H1 (cell line): ENCODE data around the gene TADA2B. TPM values are rescaled to one million over a fixed set of nuclear protein-coding genes. Genes with fewer than 3 reads are reported as not detected.

Experiments
- CTCF ChIA-PET: fragments of 300-600 bp; sonication (Branson Sonifier 250); formaldehyde crosslinking; loops from one replicate; lab custom pipeline; 2021; ENCODE audit not compliant: partially characterized antibody; lab: Charles Lee
- POLR2A ChIA-PET: fragments of 300-600 bp; sonication (Branson Sonifier 250); formaldehyde crosslinking; loops from one replicate; lab custom pipeline; 2021; ENCODE audit warnings: inconsistent platforms; ENCODE audit not compliant: partially characterized antibody; lab: Charles Lee
- DNase-seq, 2 experiments: peaks; one replicate each; pipeline versions ENCODE4 v3.0.0 to v3.0.0-alpha.2; 2010 to 2022; ENCODE audit warnings: low spot score in 2 of 2, low read depth in 1 of 2, mixed read lengths in 1 of 2
- FAIRE-seq: peaks from 2 replicates; lab custom pipeline; 2011; peaks lifted over from hg19 to GRCh38; lab: Jason Lieb, UNC
- H2AFZ ChIP-seq: 2 replicates; pipeline ENCODE4 v1.8.1; 2012; ENCODE audit warnings: low read length, inconsistent platforms
- H2AK5ac ChIP-seq: 2 replicates; pipeline ENCODE4 v1.6.1; 2013; ENCODE audit warnings: low read depth, low read length
- H2BK120ac ChIP-seq: replicated peaks from 2 replicates; pipeline ENCODE3; 2013; ENCODE audit warnings: low read depth, low read length, inconsistent platforms
- H2BK12ac ChIP-seq: 2 replicates; pipeline ENCODE4 v1.6.1; 2013; ENCODE audit warnings: low read depth, low read length
- H2BK15ac ChIP-seq: 2 replicates; pipeline ENCODE4 v1.6.1; 2013; ENCODE audit warnings: low read length
- H2BK20ac ChIP-seq: 2 replicates; pipeline ENCODE4 v1.6.1; 2013; ENCODE audit warnings: low read length
- H2BK5ac ChIP-seq: 2 replicates; pipeline ENCODE4 v1.6.1; 2013; ENCODE audit warnings: low read depth, low read length
- H3K14ac ChIP-seq: 2 replicates; pipeline ENCODE4 v1.6.1; 2013; ENCODE audit warnings: inconsistent platforms; ENCODE audit not compliant: insufficient read length
- H3K18ac ChIP-seq: 2 replicates; pipeline ENCODE4 v1.6.1; 2013; ENCODE audit warnings: low read length; ENCODE audit errors: extremely low read depth
- H3K23ac ChIP-seq: 2 replicates; pipeline ENCODE4 v1.6.1; 2013; ENCODE audit warnings: inconsistent platforms; ENCODE audit not compliant: insufficient read length
- H3K23me2 ChIP-seq: 2 replicates; pipeline ENCODE4 v1.6.1; 2013; ENCODE audit warnings: low read depth, low read length
- H3K27ac ChIP-seq: 2 replicates; pipeline ENCODE4 v1.6.1; 2011; ENCODE audit warnings: low read depth, low read length, inconsistent platforms
- H3K27me3 ChIP-seq, 4 experiments: replicated peaks in 1 of 4; 1 replicate in 1 of 4; 2 replicates in 3 of 4; pipeline versions ENCODE4 v1.6.1 to v1.8.1; 2011 to 2013; ENCODE audit warnings: low read length in 3 of 4, mild to moderate bottlenecking in 3 of 4, inconsistent platforms in 2 of 4, mixed read lengths in 2 of 4, moderate library complexity in 1 of 4; ENCODE audit not compliant: control insufficient read depth in 3 of 4, insufficient read depth in 3 of 4; ENCODE audit errors: extremely low read depth in 1 of 4
- H3K36me3 ChIP-seq, 4 experiments: 2 replicates each; pipeline versions ENCODE4 v1.6.1 to v1.8.1; 2011 to 2013; ENCODE audit warnings: mild to moderate bottlenecking in 4 of 4, low read length in 3 of 4, moderate library complexity in 2 of 4, control low read depth in 1 of 4, inconsistent platforms in 1 of 4; ENCODE audit not compliant: insufficient read depth in 4 of 4, control insufficient read depth in 2 of 4
- H3K4ac ChIP-seq: replicated peaks from 2 replicates; pipeline ENCODE3; 2013; ENCODE audit warnings: low read length, low read depth, mixed read lengths, inconsistent platforms; ENCODE audit not compliant: insufficient read length
- H3K4me1 ChIP-seq, 4 experiments: replicated peaks in 1 of 4; 1 replicate in 1 of 4; 2 replicates in 3 of 4; pipeline versions ENCODE4 v1.6.1 to v1.8.1; 2011 to 2013; ENCODE audit warnings: low read length in 3 of 4, inconsistent platforms in 2 of 4, mixed read lengths in 1 of 4; ENCODE audit not compliant: insufficient read depth in 4 of 4, control insufficient read depth in 3 of 4
- H3K4me2 ChIP-seq, 2 experiments: 2 replicates each; pipeline versions ENCODE4 v1.6.1 to v1.8.1; 2011 to 2013; ENCODE audit warnings: low read depth in 2 of 2, low read length in 2 of 2, control low read depth in 1 of 2, inconsistent platforms in 1 of 2, mild to moderate bottlenecking in 1 of 2; ENCODE audit not compliant: insufficient read depth in 1 of 2
- H3K4me3 ChIP-seq, 4 experiments: fragments of 200-600, 300-600 bp in 1 of 4; sonication (generic), shearing (Covaris generic), sonication (Bioruptor Twin) in 1 of 4; 2 replicates each; pipeline versions ENCODE4 v1.5.1 to v1.8.1; 2011 to 2016; ENCODE audit warnings: low read length in 4 of 4, low read depth in 3 of 4, control low read depth in 2 of 4, inconsistent platforms in 2 of 4, mild to moderate bottlenecking in 2 of 4, mixed read lengths in 1 of 4, moderate library complexity in 1 of 4; ENCODE audit not compliant: insufficient read depth in 2 of 4; ENCODE audit errors: extremely low read depth in 1 of 4
- H3K56ac ChIP-seq: replicated peaks from 2 replicates; pipeline ENCODE3; 2013; ENCODE audit warnings: low read depth, mild to moderate bottlenecking, mixed read lengths, low read length, inconsistent platforms; ENCODE audit not compliant: insufficient read length
- H3K79me1 ChIP-seq: 2 replicates; pipeline ENCODE4 v1.6.1; 2013; ENCODE audit warnings: low read depth, low read length, control low read depth
- H3K79me2 ChIP-seq, 2 experiments: 2 replicates each; pipeline versions ENCODE4 v1.6.1 to v1.8.1; 2012 to 2013; ENCODE audit warnings: low read length in 2 of 2, mild to moderate bottlenecking in 2 of 2, inconsistent platforms in 1 of 2; ENCODE audit not compliant: insufficient read depth in 2 of 2, control insufficient read depth in 1 of 2
- H3K9ac ChIP-seq, 4 experiments: replicated peaks in 1 of 4; 1 replicate in 1 of 4; 2 replicates in 3 of 4; pipeline versions ENCODE4 v1.6.1 to v1.8.1; 2011 to 2013; ENCODE audit warnings: low read depth in 3 of 4, low read length in 3 of 4, control low read depth in 2 of 4, mild to moderate bottlenecking in 2 of 4, moderate library complexity in 2 of 4, inconsistent platforms in 1 of 4; ENCODE audit errors: extremely low read depth in 1 of 4
- H3K9me3 ChIP-seq, 2 experiments: 2 replicates each; pipeline versions ENCODE4 v1.6.1 to v1.8.1; 2012 to 2013; ENCODE audit warnings: mild to moderate bottlenecking in 2 of 2, moderate library complexity in 2 of 2, control low read depth in 1 of 2, inconsistent platforms in 1 of 2, low read depth in 1 of 2, low read length in 1 of 2, mixed read lengths in 1 of 2; ENCODE audit not compliant: insufficient read depth in 2 of 2
- H4K20me1 ChIP-seq, 2 experiments: replicated peaks in 1 of 2; 2 replicates each; pipeline versions ENCODE3 to v1.8.1; 2011 to 2013; ENCODE audit warnings: inconsistent platforms in 2 of 2, low read length in 2 of 2, mild to moderate bottlenecking in 1 of 2; ENCODE audit not compliant: insufficient read depth in 2 of 2, control insufficient read depth in 1 of 2
- H4K5ac ChIP-seq: 2 replicates; pipeline ENCODE4 v1.6.1; 2013; ENCODE audit warnings: low read length, low read depth, mixed read lengths, inconsistent platforms; ENCODE audit not compliant: insufficient read length
- H4K8ac ChIP-seq: 2 replicates; pipeline ENCODE4 v1.8.0; 2013; ENCODE audit warnings: mild to moderate bottlenecking, moderate library complexity, low read length, inconsistent platforms; ENCODE audit not compliant: insufficient read depth; ENCODE audit errors: extremely low read depth
- H4K91ac ChIP-seq: replicated peaks from 2 replicates; pipeline ENCODE3; 2013; ENCODE audit warnings: low read length, mixed read lengths, inconsistent platforms; ENCODE audit not compliant: insufficient read length
- HDAC2 ChIP-seq, 2 experiments: fragments of 300-600 bp in 1 of 2; sonication (generic) in 1 of 2; IDR thresholded peaks; 2 replicates each; pipeline ENCODE4 v1.6.1; 2011 to 2012; ENCODE audit warnings: low read depth in 2 of 2, low read length in 2 of 2, mild to moderate bottlenecking in 2 of 2, moderate library complexity in 2 of 2, borderline replicate concordance in 1 of 2, inconsistent platforms in 1 of 2
- SIRT6 ChIP-seq: IDR thresholded peaks from one replicate; pipeline ENCODE4 v1.7.1; 2012; ENCODE audit warnings: low read length, inconsistent platforms
- WGBS, 2 experiments: shearing (Covaris generic) in 1 of 2; methylation state at CpG; one replicate each; pipeline versions ENCODE4 v1.1.6 to v1.1.7; 2013 to 2015; ENCODE audit warnings: low lambda C conversion rate in 2 of 2, mixed read lengths in 2 of 2, inconsistent platforms in 1 of 2, low coverage in 1 of 2, missing lambda C conversion rate in 1 of 2; ENCODE audit not compliant: insufficient replicate concordance in 2 of 2, insufficient coverage in 1 of 2, insufficient read length in 1 of 2; ENCODE audit errors: extremely low coverage in 1 of 2, missing lambda C conversion rate in 1 of 2; 5-methylcytosine and 5-hydroxymethylcytosine counted together
- polyA plus RNA-seq, 7 experiments: library from polyadenylated mRNA; depleted of rRNA in 3 of 7; stranded (reverse) in 5 of 7; unstranded in 2 of 7; fragments of >200 nt in 5 of 7; fragments of 200-250 nt in 2 of 7; gene quantifications; 1 replicate in 5 of 7; 2 replicates in 1 of 7; 4 replicates in 1 of 7; pipeline versions ENCODE4 v1.2.1 to v1.2.3, GENCODE V29; 2011 to 2013; ENCODE audit warnings: missing spikeins in 2 of 7, mixed read lengths in 2 of 7
- total RNA-seq: library from RNA; stranded (reverse); fragmentation: NEBNext Ultra II Directional; extraction: Animal tissue kit (Norgen Biotek cat#: 25700); gene quantifications from 2 replicates; pipeline ENCODE4 v1.2.1, GENCODE V29; 2021

TADA2B gene
- total and polyA plus RNA-seq, 2 of the 8 experiments (the other 6 are each of a cell fraction or from before 2014, with no cell fraction given): 5.7 to 12.1 TPM

- no peak overlapping the region for H2BK12ac ChIP-seq
- WGBS, 2 experiments: 89% methylated on average over 11 of the region's 11 CpGs; no CpG with 5 or more reads in 1 of the 2 experiments
- CTCF ChIA-PET: interaction anchor here (0.6 to 1.8 kb wide), 9 partner anchors 9 to 326 kb away, joined by 3 to 6 read pairs (median 3); no protein-coding TSS in a partner anchor
- no peak overlapping the region for H2AK5ac ChIP-seq
- no peaks in the 10 kb centered on the region; a peak in 1 of 7 replicates for H3K4me1 ChIP-seq
- no peak overlapping the region for H3K9ac ChIP-seq
- H3K18ac ChIP-seq: no peak overlapping the region
- H3K23ac ChIP-seq: no peak overlapping the region
- H2AFZ ChIP-seq: no peak overlapping the region
- no peak overlapping the region for H2BK15ac ChIP-seq
- POLR2A ChIA-PET: interaction anchor here (0.8 to 1.7 kb wide), 2 partner anchors 33 to 166 kb away, joined by 3 to 6 read pairs; no protein-coding TSS in a partner anchor
- H3K79me2 ChIP-seq: no peaks in the 10 kb centered on the region
- H2BK20ac ChIP-seq: no peak overlapping the region
- no peak overlapping the region for H3K27ac ChIP-seq
- H4K5ac ChIP-seq: no peak overlapping the region
- no peak overlapping the region for H2BK5ac ChIP-seq
- H3K4me3 ChIP-seq: no peak overlapping the region
- H3K9me3 ChIP-seq: no peaks in the 10 kb centered on the region
- no peak overlapping the region for H3K14ac ChIP-seq
- no peak overlapping the region for H3K4ac ChIP-seq
- peaks cover 6 to 21% of the 10 kb centered on the region in 2 experiments for H4K20me1 ChIP-seq
- H4K8ac ChIP-seq: no peak overlapping the region
- no peaks in the 10 kb centered on the region for H3K23me2 ChIP-seq
- H3K36me3 ChIP-seq: peaks cover 0 to 22% (median 11%) of the 10 kb centered on the region in 4 experiments; a peak in 7 of 8 replicates
- H3K56ac ChIP-seq: no peak overlapping the region
- no peak overlapping the region for H4K91ac ChIP-seq
- no peak overlapping the region for H3K4me2 ChIP-seq
- H3K79me1 ChIP-seq: peaks cover 4% of the 10 kb centered on the region
- FAIRE-seq (no peak), DNase-seq (no peak)
- no peak for TF ChIP-seq SIRT6
- no peak for TF ChIP-seq HDAC2 (IDR thresholded peaks at IDR 0.05; ENCODE audit: borderline replicate concordance in 1 of 2, low read depth in 2 of 2, low read length in 2 of 2)
- H3K27me3 ChIP-seq: no peaks in the 10 kb centered on the region
- no peak overlapping the region for H2BK120ac ChIP-seq
Measured at GRCh38 chr4:7020856-7021255, 22.3 kb upstream of the TADA2B start.
